ENCODE measurements around the gene CCDC188.

The CCDC188 gene

DNA sequence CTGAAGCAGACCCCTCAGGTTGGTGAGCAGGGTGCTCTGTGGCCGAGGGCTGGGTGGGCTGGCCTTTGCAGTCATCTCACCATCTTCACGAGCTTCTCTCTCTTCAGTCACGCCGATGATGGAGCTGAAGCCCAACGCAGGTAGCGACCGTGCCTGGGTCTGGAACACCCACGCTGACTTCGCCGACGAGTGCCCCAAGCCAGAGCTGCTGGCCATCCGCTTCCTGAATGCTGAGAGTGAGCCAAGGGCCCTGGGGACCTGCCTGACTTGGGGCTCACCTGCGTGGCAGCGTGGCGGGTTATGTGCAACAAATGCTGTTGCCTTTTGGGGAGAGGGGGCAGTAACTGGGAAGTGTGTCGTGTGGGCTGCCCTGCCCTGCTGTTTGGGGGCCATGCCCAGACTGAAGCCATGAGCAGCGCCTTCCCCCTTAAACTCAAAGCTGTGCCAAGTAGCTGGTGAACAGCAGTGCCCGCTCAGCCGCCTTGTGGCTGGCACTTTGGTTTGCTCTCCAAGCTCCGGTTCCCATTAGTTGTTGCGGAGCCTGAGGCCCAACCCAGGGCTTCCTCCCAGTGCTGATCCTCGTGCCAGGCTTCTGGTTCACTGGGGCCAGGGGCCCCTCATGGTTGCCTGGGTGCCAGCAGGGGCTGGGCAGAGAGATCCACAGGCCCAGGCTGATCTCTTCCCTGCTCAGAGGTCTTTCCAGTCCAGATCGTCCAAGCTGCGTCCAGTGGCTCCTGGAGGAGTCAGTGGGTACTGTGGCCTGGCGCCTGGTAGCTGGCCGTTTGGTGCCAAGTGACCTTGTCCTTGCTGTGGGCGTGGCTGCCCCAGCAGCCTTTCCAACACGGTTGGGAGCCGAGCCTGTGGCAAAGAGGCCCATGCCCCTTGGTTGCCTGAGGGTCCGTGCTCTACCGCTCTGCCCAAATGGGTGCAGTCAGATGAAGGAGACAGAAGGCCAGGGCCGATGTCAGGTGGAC, 25.4 kb downstream of the CCDC188 start:
- H3K4me1 ChIP-seq, result peaks cover 91% of the 10 kb centered on the region
- H3K4me3 ChIP-seq, result peak overlapping the region; percentile 31
- H3K27ac ChIP-seq, result peak overlapping the region; percentile 79
- H4K20me1 ChIP-seq, result peaks cover 87% of the 10 kb centered on the region
- TF ChIP-seq Cebpa-rat (IDR thresholded peaks at IDR 0.05), result no peak
- peak overlapping the region; percentile 79 for H3K4me2 ChIP-seq
- no peaks in the 10 kb centered on the region for H3K27me3 ChIP-seq
- no peaks in the 10 kb centered on the region for H3K9me3 ChIP-seq
- H3K9ac ChIP-seq, result peak overlapping the region; percentile 72
- peaks cover 80% of the 10 kb centered on the region for H3K36me3 ChIP-seq

DNA sequence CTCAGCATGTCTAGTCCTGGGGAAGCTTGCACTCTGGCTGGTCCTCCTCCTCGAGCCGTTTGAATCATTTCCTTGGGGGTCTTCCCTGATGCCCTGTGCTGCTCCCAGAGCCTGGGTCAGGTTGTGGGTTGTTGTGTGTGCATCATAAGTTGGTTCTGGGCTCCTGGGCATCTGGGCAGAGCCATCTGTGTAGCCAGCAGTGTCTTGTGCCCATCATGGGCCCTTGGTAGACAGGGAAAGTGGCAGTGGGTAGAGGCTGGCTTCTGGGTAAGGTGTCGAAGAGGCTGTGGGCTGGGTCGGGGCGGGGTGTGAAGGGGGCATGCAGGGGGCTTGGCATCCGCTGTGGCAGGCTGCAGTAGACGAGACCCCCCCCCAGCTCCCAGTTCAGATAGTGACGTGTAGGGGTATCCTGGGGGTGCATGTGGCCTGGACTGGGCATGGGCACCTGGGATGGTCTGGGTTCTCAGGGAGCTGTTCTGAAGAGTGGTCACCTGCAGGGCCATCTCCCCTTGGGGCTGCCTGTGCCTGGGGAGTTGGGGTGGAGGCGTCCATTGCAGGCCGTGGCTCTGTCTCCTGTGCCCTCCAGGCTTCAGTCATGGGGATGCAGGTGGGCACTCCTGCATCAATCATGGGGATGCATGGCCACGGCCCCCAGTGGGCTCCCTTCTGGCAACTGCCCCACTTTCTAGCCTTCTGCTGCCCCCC, 26.6 kb downstream of the CCDC188 start:
- peaks cover 91% of the 10 kb centered on the region for H3K4me1 ChIP-seq
- H3K27ac ChIP-seq, result peak overlapping the region; percentile 44
- peak overlapping the region; percentile 79 for H3K4me2 ChIP-seq
- TF ChIP-seq Cebpa-rat (IDR thresholded peaks at IDR 0.05), result no peak
- H3K4me3 ChIP-seq, result no peak overlapping the region
- no peaks in the 10 kb centered on the region for H3K9me3 ChIP-seq
- H3K36me3 ChIP-seq, result peaks cover 93% of the 10 kb centered on the region
- no peaks in the 10 kb centered on the region for H3K27me3 ChIP-seq
- H4K20me1 ChIP-seq, result peaks cover 92% of the 10 kb centered on the region
- H3K9ac ChIP-seq, result peak overlapping the region; percentile 42

DNA sequence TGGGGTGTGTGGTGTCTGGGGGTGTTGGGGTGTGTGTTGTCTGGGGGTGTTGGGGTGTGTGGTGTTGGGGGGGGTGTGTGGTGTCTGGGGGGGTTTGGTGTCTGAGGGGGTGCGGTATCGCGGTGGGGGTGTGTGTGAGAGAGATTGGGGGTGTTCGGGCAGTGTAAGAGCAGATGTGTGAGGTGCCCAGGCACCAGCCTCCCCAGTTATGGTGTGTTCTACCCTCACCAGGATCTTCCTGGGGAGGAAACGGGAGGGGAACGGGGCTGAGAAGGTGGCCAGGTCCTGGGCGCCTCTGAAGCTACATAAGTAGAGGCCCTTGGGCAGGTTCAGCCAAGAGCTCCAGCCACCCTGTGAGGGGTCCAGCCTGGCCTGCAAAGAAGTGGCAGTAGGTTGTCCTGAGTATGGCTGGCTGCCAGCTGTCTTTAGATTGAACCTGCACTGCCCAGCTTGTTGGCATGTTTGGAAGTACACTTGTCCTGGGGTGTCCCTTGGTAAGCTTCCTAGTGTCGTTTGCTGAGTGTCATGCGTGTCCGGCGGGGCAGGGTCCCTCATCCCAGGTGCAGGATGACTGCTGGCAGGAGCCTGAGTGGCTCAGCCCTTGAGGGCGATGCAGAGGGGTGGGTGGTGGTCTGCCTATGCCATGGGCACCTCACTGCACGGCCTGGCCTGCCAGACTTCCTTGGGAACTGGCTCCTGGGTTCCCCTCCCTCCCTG, 27.3 kb downstream of the CCDC188 start:
- TF ChIP-seq Cebpa-rat (IDR thresholded peaks at IDR 0.05), result no peak
- no peak overlapping the region for H3K4me3 ChIP-seq
- peak overlapping the region; percentile 32 for H3K9ac ChIP-seq
- H3K9me3 ChIP-seq, result no peaks in the 10 kb centered on the region
- 0 out of 2 replicates have a peak overlapping the region, but pooled peaks have one; percentile 22 for H3K27ac ChIP-seq
- H3K4me1 ChIP-seq, result peaks cover 91% of the 10 kb centered on the region
- H3K36me3 ChIP-seq, result peaks cover 95% of the 10 kb centered on the region
- no peaks in the 10 kb centered on the region for H3K27me3 ChIP-seq
- H4K20me1 ChIP-seq, result peaks cover 92% of the 10 kb centered on the region
- peak overlapping the region; percentile 4; the same call in 1 of the 2 replicates for H3K4me2 ChIP-seq

DNA sequence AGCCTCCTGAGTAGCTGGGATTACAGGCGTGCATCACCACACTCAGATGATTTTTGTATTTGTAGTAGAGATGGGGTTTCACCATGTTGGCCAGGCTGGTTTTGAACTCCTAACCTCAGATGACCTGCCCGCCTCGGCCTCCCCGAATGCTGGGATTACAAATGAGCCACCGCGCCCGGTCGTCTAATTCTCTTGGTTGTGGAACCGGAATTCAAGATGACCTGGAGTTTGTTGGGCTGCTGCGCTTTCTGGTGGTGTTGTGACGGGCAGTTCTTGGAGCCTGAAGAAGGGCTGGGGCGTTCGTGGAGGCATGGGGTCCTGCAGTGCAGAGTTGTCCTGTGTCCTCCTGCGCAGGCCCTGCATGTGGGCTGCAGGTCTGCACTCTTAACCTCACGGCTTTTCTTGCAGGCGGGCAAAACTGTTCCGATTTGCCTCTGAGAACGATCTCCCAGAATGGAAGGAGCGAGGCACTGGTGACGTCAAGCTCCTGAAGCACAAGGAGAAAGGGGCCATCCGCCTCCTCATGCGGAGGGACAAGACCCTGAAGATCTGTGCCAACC, 28.9 kb downstream of the CCDC188 start:
- Histone ChIP-seq H3K36me3 (peaks cover 80% of the 10 kb centered on the region), H3K9me3 (no peaks in the 10 kb centered on the region), H3K4me2 (no peak overlapping the region), H3K27ac (no peak overlapping the region; the same call in 1 of the 2 replicates), H3K4me1 (peaks cover 77% of the 10 kb centered on the region), H4K20me1 (peaks cover 82% of the 10 kb centered on the region), H3K9ac (peak overlapping the region; percentile 34; the same call in 1 of the 2 replicates), H3K27me3 (no peaks in the 10 kb centered on the region), H3K4me3 (no peak overlapping the region)
- no peak for TF ChIP-seq Cebpa-rat (IDR thresholded peaks at IDR 0.05)

DNA sequence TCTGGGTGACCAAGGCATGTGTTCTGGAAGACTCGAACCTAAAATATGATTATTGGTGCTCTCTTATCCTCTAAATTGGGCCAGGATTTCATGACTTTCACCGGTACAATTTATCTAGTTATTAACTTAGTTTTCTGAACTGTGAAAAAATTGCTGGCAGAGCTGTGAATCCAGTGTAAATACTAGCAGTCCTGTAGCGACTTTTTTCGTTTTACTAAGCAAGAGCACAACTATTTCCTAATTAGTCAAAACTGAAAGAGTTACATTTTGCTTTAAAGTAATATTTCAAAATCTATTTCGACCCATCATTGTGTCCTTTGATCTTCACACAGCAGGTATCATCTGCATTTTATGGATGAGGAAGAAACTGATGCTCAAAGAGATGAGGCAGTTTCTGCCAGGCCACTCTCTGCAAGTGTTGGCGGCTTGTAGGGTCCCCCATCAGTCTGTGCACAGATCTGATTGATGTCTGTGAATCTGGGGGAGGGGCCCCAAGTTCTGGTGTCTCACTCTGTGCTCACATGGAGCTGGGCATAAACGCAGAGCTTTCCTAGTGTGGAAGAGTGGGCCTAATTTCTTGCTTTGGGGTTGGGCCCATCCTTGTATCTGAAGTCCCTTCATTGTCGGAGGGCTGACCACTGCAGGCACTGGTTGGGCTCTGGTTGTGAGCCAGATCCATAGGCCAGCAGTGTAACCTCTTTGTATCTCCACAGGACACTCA, 32.4 kb downstream of the CCDC188 start:
- Histone ChIP-seq H3K36me3 (peaks cover 74% of the 10 kb centered on the region), H3K9ac (peak overlapping the region; percentile 99), H3K4me3 (peak overlapping the region; percentile 98), H4K20me1 (peaks cover 73% of the 10 kb centered on the region), H3K27me3 (no peaks in the 10 kb centered on the region), H3K27ac (peak overlapping the region; percentile 98), H3K9me3 (no peaks in the 10 kb centered on the region), H3K4me1 (peaks cover 55% of the 10 kb centered on the region), H3K4me2 (peak overlapping the region; percentile 89)
- TF ChIP-seq Cebpa-rat (IDR thresholded peaks at IDR 0.05), result no peak

DNA sequence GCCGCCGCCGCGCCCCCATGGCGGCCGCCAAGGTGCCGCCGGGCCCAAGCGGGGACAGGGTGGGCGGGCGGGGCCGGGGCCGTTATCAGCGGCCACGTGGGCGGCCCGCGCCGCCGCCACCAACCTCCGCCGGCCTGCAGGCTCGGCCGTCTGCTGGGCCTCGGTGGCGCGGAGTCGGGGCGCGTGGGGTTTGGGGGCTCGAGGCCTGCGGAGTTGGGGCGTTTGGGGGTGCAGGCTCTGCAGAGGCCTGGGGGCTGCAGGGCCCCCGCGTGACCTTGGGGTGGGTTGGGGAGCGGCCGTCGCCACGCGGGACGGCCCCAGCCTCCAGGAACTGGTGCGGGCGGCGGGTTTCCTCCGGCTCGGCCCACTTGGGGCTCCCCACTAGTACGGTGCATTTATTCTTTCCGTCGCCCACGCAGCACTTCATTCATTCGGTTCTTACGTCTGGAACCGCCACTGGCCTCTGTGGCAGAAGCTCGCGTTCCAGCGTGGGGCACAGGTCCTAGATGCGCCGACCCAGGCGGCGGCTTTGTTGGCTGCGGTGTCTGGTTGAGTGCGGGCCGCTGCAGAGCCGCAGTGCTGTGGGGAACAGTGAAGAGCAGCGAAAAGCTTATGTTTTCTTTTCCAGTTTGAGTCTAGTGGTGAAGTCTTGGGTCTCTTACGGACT, 33.1 kb downstream of the CCDC188 start:
- peak overlapping the region; percentile 99 for H3K9ac ChIP-seq
- peak overlapping the region; percentile 98 for H3K4me3 ChIP-seq
- peaks cover 72% of the 10 kb centered on the region for H4K20me1 ChIP-seq
- H3K4me2 ChIP-seq, result peak overlapping the region; percentile 89
- peak overlapping the region; percentile 98 for H3K27ac ChIP-seq
- no peaks in the 10 kb centered on the region for H3K9me3 ChIP-seq
- TF ChIP-seq Cebpa-rat (IDR thresholded peaks at IDR 0.05), result no peak
- peaks cover 53% of the 10 kb centered on the region for H3K4me1 ChIP-seq
- H3K36me3 ChIP-seq, result peaks cover 76% of the 10 kb centered on the region
- H3K27me3 ChIP-seq, result no peaks in the 10 kb centered on the region

DNA sequence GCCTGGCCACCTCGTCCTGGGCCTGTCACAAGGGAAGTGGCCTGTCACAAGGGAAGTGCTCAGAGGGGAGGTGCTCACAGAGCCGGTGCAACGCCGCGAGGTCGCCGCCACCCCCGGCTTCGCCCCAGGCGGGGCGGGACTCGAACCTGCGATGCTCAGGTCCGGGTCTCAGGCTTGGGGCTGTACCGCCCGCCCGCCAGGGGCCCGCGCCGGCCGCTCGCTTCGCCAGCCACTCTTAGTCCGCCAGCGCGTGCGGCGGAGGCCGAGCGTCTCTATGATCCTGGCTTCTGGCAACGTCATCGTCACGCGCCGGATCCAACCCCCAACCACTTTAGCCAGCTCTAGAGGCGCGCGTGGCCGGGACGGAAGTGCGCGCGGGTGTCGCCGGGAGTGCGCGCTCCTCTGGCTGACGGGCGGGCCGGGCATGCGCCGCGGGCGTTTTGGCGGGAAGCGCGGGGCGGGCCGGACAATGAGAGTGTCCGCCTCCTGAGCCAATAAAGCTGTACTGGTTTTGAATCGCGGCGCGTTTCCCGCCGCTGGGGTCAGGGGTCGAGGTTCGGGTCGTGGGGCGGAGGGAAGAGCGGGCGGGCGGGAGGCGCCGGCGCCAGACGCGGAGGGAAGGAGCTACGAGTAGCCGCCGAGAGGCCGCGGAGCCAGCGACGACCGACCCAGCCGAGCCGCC, 33.8 kb downstream of the CCDC188 start, which contains the start of gene TRMT2A:
Gene TRMT2A, minus strand, starts transcription at position 276 of the 682 bp plus-strand sequence. CDS start 320 bp downstream, outside the sequence.
- H3K9me3 ChIP-seq, result no peaks in the 10 kb centered on the region
- peak within 1 kb of the TSS; percentile 98 for H3K4me3 ChIP-seq
- H3K4me2 ChIP-seq, result peak within 1 kb of the TSS; percentile 97
- peak within 1 kb of the TSS; percentile 99 for H3K9ac ChIP-seq
- peaks cover 74% of the 10 kb centered on the region for H4K20me1 ChIP-seq
- peak within 1 kb of the TSS; percentile 98 for H3K27ac ChIP-seq
- TF ChIP-seq Cebpa-rat (IDR thresholded peaks at IDR 0.05), result no peak
- no peaks in the 10 kb centered on the region for H3K27me3 ChIP-seq
- peaks cover 54% of the 10 kb centered on the region for H3K4me1 ChIP-seq
- H3K36me3 ChIP-seq, result peaks cover 78% of the 10 kb centered on the region

Measured in BLaER1 (cell line).